ENCODE measurements around the gene HAAO. TPM values are rescaled to one million over a fixed set of nuclear protein-coding genes. Genes with fewer than 3 reads are reported as not detected.

Gene HAAO
- total RNA-seq, 4 donors from 2014 or later: 1.9 to 29.4 (median 4.0) TPM; not detected in 1

DNA sequence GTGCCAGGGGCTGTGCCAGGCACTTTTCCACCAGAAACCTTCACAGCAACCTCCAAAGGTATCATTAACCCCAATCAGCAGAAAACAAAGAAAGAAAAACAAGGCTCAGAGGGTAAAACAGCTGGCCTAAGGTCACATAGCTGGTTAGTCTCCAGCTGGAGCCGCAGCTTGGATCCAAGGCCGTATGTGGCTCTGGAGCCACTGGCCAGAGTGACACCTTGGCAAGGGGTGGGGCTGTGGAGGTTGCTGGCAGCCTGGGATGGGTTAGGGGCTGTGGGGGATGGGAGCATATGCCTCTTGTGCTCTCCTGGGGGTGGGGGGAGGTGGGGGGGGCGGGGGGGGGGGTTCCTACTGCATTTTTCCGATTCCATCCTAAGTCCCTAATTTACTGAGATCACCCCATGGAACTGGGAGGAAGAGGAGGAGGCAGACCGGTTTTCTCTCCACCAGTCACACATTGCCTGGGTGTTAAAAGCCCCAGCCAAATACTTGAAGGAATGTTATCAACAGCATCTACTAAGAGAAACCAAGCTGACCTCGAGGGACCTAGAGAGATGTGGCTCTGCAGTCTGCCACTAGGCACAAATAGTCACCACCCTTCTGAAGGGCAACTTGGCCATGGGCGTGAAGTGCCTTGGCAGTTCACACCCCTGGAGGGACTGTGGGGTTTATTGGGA lies 8.0 kb downstream of the HAAO start:
- Histone ChIP-seq H3K36me3 (no peaks in the 10 kb centered on the region), H3K4me3 (no peak overlapping the region), H3K27me3 (no peaks in the 10 kb centered on the region), H3K27ac (peak overlapping the region in 1 of 4 donors; percentile 17), H3K9me3 (no peaks in the 10 kb centered on the region), H3K4me1 (peaks cover 0 to 6% (median 0%) of the 10 kb centered on the region in 4 donors)
- intact Hi-C loops (cut with DNase I; ENCODE audit: low total_unique reads) (no loop called here), in situ Hi-C loops (cut with MboI; ENCODE audit: low pct_ligation_motif_present in 1 of 4, low pct_unique_long_range_greater_than_20kb in 1 of 4, low sequenced_read_pairs in 3 of 4) (no loop called here)
- DNase-seq: no peak
- 83 to 89% methylated on average over 2 to 6 of the region's 7 CpGs for WGBS, 2 donors (ENCODE audit: low coverage in 1 of 2)
- TF ChIP-seq EP300 (IDR thresholded peaks at IDR 0.05; ENCODE audit: low read depth) (no peak), POLR2A (IDR thresholded peaks at IDR 0.05) (no peak), POLR2AphosphoS5 (IDR thresholded peaks at IDR 0.05) (no peak)
- TF ChIP-seq, protein P1, sequence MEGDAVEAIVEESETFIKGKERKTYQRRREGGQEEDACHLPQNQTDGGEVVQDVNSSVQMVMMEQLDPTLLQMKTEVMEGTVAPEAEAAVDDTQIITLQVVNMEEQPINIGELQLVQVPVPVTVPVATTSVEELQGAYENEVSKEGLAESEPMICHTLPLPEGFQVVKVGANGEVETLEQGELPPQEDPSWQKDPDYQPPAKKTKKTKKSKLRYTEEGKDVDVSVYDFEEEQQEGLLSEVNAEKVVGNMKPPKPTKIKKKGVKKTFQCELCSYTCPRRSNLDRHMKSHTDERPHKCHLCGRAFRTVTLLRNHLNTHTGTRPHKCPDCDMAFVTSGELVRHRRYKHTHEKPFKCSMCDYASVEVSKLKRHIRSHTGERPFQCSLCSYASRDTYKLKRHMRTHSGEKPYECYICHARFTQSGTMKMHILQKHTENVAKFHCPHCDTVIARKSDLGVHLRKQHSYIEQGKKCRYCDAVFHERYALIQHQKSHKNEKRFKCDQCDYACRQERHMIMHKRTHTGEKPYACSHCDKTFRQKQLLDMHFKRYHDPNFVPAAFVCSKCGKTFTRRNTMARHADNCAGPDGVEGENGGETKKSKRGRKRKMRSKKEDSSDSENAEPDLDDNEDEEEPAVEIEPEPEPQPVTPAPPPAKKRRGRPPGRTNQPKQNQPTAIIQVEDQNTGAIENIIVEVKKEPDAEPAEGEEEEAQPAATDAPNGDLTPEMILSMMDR (IDR thresholded peaks at IDR 0.05): no peak

DNA sequence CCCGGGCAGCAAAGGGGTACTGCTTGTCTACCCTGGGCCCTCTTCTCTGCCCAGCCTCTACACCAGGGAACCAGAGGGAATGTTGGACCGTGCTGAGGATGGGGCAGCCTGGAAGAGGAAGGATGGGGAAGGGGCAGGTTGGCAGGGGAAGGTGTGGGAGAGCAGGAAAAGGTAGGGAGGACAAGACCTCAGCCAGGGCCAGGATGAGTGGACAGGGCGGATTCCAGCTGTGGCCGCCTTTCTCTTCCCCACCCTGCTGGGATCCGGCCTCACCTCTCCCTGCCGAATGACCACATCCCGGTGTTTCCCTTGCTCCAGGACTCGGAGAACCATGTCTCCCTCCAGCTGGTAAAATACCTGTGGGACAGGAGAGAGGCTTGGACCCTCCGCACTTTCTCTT lies 8.9 kb downstream of the HAAO start:
- DNase-seq: no peak
- Histone ChIP-seq H3K9me3 (no peaks in the 10 kb centered on the region), H3K27me3 (no peaks in the 10 kb centered on the region), H3K36me3 (no peaks in the 10 kb centered on the region), H3K4me1 (peaks cover 0 to 6% (median 0%) of the 10 kb centered on the region in 4 donors), H3K4me3 (no peak overlapping the region), H3K27ac (no peak overlapping the region)
- intact Hi-C loops (cut with DNase I; ENCODE audit: low total_unique reads) (no loop called here), in situ Hi-C loops (cut with MboI; ENCODE audit: low pct_ligation_motif_present in 1 of 4, low pct_unique_long_range_greater_than_20kb in 1 of 4, low sequenced_read_pairs in 3 of 4) (no loop called here)
- 84% methylated on average over 9 of the region's 9 CpGs; no CpG with 5 or more reads in 1 of the 2 donors for WGBS, 2 donors (ENCODE audit: low coverage in 1 of 2)
- TF ChIP-seq, protein P1 (IDR thresholded peaks at IDR 0.05): no peak
- no peak for TF ChIP-seq EP300 (IDR thresholded peaks at IDR 0.05; ENCODE audit: low read depth)
- no peak for TF ChIP-seq POLR2A (IDR thresholded peaks at IDR 0.05)
- TF ChIP-seq POLR2AphosphoS5 (IDR thresholded peaks at IDR 0.05): no peak

DNA sequence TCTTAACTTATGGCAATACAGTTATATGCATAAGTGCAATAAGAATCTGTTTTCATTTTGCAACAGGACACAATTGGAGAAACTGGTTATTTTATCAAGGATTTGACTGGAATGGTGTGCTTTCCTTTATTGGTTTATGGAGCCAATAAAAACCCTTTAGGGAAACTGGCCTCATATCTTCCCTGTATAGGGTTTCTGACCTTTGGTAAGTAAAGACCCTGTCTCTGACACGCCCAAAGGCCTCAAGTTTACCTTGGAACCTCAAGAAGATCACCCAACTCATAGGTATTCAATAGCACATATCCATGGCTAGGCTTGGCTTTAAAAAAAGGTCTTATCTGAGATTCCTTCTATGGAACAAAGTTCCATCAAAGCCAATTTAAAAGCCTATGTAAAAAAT lies 11.2 kb downstream of the HAAO start:
- peaks cover 0 to 8% of the 10 kb centered on the region in 2 donors for H3K9me3 ChIP-seq
- no peak for DNase-seq
- in situ Hi-C loops (cut with MboI; ENCODE audit: low pct_ligation_motif_present in 1 of 4, low pct_unique_long_range_greater_than_20kb in 1 of 4, low sequenced_read_pairs in 3 of 4) (no loop called here), intact Hi-C loops (cut with DNase I; ENCODE audit: low total_unique reads) (no loop called here)
- no peaks in the 10 kb centered on the region for H3K36me3 ChIP-seq
- TF ChIP-seq POLR2A (IDR thresholded peaks at IDR 0.05) (no peak), EP300 (IDR thresholded peaks at IDR 0.05; ENCODE audit: low read depth) (no peak), POLR2AphosphoS5 (IDR thresholded peaks at IDR 0.05) (no peak)
- TF ChIP-seq, protein P1 (IDR thresholded peaks at IDR 0.05): no peak
- H3K4me1 ChIP-seq: no peaks in the 10 kb centered on the region
- H3K4me3 ChIP-seq: no peak overlapping the region
- H3K27ac ChIP-seq: peak overlapping the region in 2 of 4 donors; percentile 32 to 52
- WGBS, 2 donors (ENCODE audit: low coverage in 1 of 2): 69% methylated on average over 1 of the region's 1 CpG; no CpG with 5 or more reads in 1 of the 2 donors
- H3K27me3 ChIP-seq: no peaks in the 10 kb centered on the region

DNA sequence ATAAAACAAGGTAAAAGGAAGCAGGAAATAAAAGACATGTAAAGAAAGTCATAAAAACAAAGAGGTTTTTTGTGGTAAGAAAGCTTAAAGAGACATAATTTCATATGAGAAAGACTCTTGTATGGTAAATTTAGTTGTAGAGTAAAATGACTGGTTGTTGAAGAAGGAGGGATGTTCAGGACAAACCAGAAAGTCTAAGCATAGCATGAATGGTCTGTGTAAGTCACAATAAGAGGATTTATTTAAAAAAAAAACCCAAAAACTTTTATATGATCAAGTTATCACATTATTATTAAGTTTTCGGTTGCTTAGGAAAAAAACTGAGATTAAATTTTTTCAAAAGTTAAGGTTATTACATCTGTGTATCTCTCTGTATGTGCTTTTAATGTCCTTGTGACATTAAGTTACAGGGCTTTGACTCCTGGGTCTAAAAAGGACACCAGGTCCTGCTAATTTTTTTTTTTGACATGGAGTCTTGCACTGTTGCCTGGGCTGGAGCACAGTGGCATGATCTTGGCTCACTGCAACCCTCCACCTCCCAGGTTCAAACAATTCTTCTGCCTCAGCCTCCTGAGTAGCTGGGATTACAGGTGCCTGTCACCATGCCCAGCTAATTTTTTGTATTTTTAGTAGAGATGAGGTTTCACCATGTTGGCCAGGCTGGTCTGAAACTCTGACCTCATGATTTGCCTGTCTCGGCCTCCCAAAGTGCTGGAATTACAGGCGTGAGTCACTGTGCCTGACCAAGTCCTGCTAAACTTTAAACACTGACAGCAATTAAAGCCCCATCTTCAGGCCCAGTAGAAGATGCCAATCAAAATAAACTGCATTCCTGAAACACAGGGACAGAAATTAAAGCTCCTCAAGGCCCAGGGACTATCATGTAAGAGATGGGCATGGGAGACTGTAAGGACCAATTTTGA lies 14.2 kb downstream of the HAAO start:
- no peaks in the 10 kb centered on the region for H3K36me3 ChIP-seq
- DNase-seq: no peak
- H3K27ac ChIP-seq: peak overlapping the region in 2 of 4 donors; percentile 48 to 55
- no peaks in the 10 kb centered on the region for H3K27me3 ChIP-seq
- whole genome bisulfite sequencing, 2 donors (ENCODE audit: low coverage in 1 of 2): 65 to 89% methylated on average over 3 of the region's 3 CpGs
- intact Hi-C loops (cut with DNase I; ENCODE audit: low total_unique reads) (no loop called here), in situ Hi-C loops (cut with MboI; ENCODE audit: low pct_ligation_motif_present in 1 of 4, low pct_unique_long_range_greater_than_20kb in 1 of 4, low sequenced_read_pairs in 3 of 4) (no loop called here)
- peak in 2 of 3 donors; percentile 15 to 51 for TF ChIP-seq POLR2AphosphoS5 (IDR thresholded peaks at IDR 0.05)
- no peak for TF ChIP-seq POLR2A (IDR thresholded peaks at IDR 0.05)
- peaks cover 0 to 8% of the 10 kb centered on the region in 2 donors for H3K9me3 ChIP-seq
- no peaks in the 10 kb centered on the region for H3K4me1 ChIP-seq
- H3K4me3 ChIP-seq: no peak overlapping the region

Data from transverse colon (tissue), 4 donors.